Measurements from ENCODE around the gene ME2.

GRCh38 chr18:50880119-50880465 lies 1.2 kb downstream of the ME2 start:
- TF ChIP-seq CTCF (IDR thresholded peaks at IDR 0.05; ENCODE audit: low read depth, low read length), result no peak
- no peak for TF ChIP-seq EZH2phosphoT487 (IDR thresholded peaks at IDR 0.05; ENCODE audit: low read depth)

All from OCI-LY3 (cell line).